Muscle of arm (tissue), 12 donors: Measurements from ENCODE around the gene CYTH1. TPM values are rescaled to one million over a fixed set of nuclear protein-coding genes. Genes with fewer than 3 reads are reported as not detected.

ENCODE experiments used
- DNase-seq: peaks from one replicate; pipeline ENCODE4 v3.0.0-alpha.2; 2013
- polyA plus RNA-seq, 12 donors: library from polyadenylated mRNA; unstranded; fragments of 120-200 nt; gene quantifications; one replicate each; pipeline ENCODE4 v1.2.1, GENCODE V29; 2013; ENCODE audit not compliant: insufficient read length in 12 of 12

CYTH1 gene
- polyA plus RNA-seq, 12 donors: 18.7 to 48.9 (median 24.0) TPM; not detected in 1

DNA sequence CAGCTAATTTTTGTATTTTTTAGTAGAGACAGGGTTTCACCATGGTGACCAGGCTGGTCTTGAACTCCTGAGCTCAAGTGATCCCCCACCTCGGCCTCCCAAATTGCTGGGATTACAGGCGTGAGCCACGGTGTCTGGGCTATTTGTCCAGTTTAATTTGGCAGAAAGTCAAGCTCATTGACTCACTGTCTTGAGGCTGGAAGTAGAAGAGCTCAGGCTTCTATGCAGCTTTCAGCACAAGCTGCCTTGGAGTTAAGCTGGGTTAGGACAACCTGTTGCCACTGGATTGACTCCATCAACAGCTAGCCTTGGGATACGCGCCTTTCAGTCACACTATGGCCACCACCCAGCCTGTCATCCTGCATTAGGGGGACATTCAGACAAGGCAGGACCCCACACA, 128.7 kb downstream of the CYTH1 start:
- no peak for DNase-seq

DNA sequence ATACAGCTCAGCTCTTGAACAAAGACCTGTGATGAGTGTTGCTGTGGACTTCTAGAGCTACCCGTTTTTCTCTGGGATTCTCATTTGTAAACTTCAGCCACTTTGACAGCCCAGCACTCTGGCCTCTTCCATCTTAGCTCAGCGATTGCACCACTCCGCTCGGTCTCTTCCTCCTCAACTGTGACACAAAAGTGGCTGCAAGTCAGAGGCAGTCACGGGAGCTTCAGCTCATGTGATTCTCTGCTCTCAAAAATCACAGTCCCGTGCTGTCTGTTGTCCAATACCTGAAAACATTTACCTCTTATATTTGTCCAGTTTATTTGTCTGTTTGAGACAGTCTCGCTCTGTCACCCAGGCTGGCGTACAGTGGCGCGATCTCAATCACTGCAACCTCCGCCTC, 129.2 kb downstream of the CYTH1 start:
- no peak for DNase-seq

DNA sequence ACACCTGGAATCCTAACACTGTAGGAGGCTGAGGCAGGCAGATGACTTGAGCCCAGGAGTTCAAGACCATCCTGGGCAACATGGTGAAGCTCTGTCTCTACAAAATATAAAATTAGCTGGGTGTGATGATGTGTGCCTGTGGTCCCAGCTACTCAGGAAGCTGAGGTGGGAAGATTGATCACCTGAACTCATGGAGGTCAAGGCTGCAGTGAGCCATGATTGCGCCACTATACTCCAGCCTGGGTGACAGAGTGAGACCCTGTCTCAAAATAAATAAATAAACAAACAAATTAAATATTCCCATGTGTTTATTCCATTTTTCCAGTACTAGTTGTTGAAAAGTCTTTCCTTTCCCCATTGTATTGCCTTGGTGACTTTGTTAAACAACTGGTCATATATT, 130.0 kb downstream of the CYTH1 start:
- DNase-seq: no peak

DNA sequence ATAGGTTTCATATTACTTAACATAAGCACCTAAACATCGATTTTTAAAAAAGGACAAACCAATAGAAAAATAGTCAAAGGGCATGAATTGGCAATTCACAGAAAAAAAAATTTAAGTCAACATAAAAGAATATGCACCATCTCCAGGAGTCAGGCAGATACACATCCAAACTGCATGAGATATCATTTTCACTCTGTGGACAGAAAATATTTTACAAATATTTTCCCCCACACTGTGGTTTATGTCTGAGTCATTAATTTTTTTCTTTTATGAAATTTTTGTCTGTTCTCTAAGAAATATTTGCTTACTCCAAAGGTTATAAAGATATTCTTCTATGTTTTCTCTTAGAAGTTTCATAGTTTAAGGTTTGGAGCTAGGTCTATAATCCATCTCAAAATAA, 130.5 kb downstream of the CYTH1 start:
- DNase-seq: no peak

GRCh38 chr17:78650093-78650715, 131.9 kb downstream of the CYTH1 start:
- no peak for DNase-seq

GRCh38 chr17:78648293-78648692, 133.8 kb downstream of the CYTH1 start:
- no peak for DNase-seq

- DNase-seq: no peak
Measured at GRCh38 chr17:78647032-78647431, 135.0 kb downstream of the CYTH1 start.

DNA sequence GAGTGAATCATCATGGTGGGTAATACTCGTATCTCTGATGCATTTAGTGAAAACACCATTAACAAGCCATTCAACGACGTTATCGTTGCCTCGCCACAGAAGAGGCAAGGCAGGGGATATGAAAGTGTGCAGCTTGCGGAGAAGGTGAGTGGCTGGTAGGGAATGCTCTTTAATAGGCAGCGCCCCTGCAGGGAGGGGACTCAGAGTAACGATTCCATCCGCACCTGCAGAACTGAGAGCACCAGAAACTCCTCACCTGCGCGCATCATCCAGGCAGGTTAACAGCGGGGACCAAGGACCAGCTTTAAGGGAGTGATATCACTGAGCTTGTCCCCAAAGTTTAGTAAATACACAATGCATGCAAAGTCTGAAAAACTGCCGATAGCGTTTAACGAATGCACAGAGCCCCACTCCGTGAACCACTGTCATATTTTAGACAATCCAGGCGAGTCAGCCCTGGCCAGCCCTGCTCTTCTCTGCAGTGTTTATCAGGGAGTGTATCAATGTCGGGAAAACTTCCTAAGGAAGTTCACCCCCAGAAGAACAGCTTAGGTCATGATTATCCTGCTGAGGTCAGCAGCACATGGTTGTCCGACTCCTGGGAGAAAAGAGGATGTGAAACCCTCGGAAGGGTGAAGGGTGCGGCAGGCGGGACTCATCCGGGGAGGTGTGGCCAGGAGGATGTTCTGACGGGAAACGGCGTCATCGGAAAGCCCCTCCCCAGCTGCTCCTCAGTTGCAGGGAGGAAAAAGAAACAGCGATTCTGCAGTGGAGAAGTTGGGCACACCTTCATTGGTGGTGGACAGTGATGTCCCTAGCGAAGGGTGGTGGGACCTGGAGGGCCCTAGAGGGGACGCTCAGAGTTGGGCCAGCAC, 136.4 kb downstream of the CYTH1 start:
- peak; percentile 61 for DNase-seq

GRCh38 chr17:78644931-78645351, 137.1 kb downstream of the CYTH1 start:
- no peak for DNase-seq

DNA sequence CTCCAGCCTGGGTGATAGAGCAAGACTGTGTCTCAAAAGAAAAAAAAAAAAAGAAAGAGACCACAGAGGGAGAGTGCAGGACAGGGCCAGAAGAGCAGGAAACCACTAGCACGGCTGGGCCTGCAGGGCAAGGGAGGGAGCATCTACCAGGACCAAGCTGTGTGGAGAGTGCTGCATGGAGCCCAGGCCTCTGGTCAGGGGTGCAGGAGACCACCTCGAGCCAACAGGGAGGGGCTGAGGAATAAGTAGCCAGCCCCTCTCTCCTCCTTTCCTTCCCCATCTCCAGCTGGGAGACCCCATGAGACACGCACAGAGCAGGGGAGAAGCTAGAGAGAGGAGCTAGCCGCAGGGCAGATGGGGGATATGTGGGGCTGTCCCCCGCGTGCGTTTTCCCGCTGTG, 137.8 kb downstream of the CYTH1 start:
- no peak for DNase-seq

- DNase-seq: no peak
Measured at GRCh38 chr17:78643326-78643725, 138.7 kb downstream of the CYTH1 start.

DNA sequence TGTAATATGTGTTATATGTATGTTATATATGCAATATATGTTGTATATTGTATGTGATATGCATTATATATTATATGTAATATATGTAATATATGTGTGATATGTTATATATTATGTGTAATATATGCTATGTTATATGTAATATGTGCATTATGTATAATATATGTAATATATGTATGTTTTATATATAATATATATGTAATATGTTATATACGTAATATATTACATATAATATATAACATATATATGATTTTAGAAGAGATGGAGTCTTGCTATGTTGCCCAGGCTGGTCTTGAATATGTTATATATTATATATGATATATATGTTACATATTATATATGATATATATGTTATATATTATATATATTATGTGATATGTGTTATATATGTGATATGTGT, 139.4 kb downstream of the CYTH1 start:
- no peak for DNase-seq

- DNase-seq: no peak
Measured at GRCh38 chr17:78641666-78642065, 140.4 kb downstream of the CYTH1 start.

DNA sequence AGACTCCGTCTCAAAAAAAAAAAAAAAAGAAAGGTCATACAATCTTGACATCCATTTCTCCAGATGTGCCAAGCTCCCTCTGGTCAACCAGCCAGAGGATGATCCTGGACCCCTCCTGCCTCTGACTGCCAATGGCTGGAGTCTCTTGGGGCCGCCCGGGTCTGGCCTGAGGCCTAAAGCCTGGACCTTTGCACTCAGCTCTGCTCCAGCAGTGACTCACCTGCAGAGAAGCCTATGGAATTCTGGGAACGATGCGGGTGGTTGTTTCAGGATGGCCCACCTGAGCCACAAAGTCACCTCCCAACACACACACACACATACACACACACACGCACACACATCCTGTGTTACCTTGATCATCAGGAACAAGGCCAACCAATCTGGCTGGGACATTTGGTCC, 140.8 kb downstream of the CYTH1 start:
- no peak for DNase-seq

DNA sequence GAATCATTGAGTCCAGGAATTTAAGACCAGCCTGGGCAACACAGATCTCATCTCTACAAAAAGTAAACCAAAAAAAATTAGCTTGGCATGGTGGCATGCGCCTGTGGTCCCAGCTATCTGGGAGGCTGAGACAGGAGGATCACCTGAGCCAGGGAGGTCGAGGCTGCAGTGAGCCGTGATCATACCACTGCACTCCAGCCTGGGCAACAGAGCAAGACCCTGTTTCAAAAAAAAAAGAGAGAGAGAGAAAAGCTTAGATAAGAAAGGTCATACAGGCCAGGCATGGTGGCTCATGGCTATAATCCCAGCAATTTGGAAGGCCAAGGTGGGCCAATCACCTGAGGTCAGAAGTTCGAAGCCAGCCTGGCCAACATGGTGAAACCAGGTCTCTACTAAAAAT, 141.4 kb downstream of the CYTH1 start:
- DNase-seq: no peak

DNA sequence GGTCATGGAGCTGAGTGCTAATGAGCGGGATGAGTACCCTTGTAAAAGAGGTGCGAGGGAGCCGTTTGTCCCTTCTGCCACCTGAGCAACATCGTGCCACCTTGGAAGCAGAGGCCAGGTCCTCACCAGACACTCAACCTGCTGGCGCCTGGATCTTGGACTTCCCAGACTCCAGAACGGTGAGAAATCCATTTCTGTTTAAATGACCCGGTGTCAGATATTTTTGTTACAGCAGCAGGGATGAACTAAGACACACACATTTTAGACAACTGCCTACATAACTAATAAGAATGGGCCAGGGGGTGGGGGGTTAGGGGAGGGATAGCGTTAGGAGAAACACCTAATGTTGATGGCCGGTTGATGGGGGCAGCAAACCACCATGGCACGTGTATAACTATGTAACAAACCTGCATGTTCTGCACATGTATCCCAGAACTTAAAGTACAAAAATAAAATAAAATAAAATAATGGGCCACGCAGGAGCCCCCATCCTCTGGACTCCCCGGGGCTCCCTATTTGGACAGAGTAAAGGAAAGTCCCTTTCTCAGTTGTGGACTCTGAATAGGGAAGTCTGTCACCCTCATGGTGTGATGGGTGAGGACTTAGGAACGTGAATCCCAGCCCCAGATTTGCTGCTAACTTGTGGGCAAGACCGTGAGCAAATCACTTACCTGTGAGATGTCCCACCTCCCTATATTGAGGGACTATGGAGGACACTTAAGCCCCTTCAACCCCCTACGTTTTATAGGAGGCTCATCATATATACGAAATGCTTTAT, 144.2 kb downstream of the CYTH1 start:
- DNase-seq: no peak

GRCh38 chr17:78637146-78637545, 144.9 kb downstream of the CYTH1 start:
- no peak for DNase-seq

GRCh38 chr17:78634154-78634553, 147.9 kb downstream of the CYTH1 start:
- no peak for DNase-seq

DNA sequence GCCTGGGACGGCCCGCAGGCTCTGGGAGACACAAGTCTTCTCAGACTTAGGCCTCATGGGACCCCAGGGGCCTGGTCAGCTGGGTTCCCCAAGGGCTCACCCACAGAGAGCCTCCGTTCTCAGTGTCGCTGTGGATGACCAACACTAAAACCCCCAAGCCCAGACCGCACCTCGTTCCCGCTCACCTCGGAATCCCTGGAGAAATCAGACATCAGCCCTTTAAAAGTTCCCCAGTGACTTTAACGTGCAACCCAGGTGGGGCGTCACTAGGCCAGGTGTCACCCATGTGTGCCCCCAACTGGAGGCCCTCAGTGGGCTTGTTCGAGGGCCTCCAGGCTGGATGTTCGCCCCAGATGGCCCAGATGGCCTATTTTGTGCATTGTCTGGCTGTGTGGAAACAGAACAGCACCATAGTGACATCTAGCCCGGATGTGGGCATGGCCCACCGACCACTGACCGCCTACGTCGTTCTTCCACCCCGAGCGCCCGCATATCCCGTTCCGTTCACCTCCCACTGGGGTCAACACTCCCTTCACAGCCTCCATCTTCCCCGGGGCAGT, 152.6 kb downstream of the CYTH1 start:
- DNase-seq: no peak

GRCh38 chr17:78628547-78629435, 153.3 kb downstream of the CYTH1 start:
- no peak for DNase-seq
